HEK293T (cell line): ENCODE measurements around the gene CD2AP.

Experiments
- CTCF ChIA-PET: fragments of 350-600 bp; formaldehyde crosslinking; extraction: SDS; loops from one replicate; lab custom pipeline; 2021; ENCODE audit warnings: antibody characterized with exemption, inconsistent platforms; lab: Yijun Ruan, JAX
- POLR2A ChIA-PET: fragments of 350-600 bp; formaldehyde crosslinking; extraction: SDS; loops from one replicate; lab custom pipeline; 2020; ENCODE audit warnings: antibody characterized with exemption, inconsistent platforms; lab: Yijun Ruan, JAX
- DNase-seq: peaks from one replicate; pipeline ENCODE4 v3.0.0; 2012; ENCODE audit warnings: mixed read lengths; ENCODE audit errors: extremely low spot score
- ARNT ChIP-seq: fragments of 450-650 bp; IDR thresholded peaks from 2 replicates; pipeline ENCODE4 v1.6.1; 2017; ENCODE audit warnings: mild to moderate bottlenecking
- BHLHE40 ChIP-seq: fragments of 450-650 bp; IDR thresholded peaks from 2 replicates; pipeline ENCODE4 v1.6.1; 2016; ENCODE audit warnings: mild to moderate bottlenecking, moderate library complexity, borderline replicate concordance
- CTBP1 ChIP-seq: fragments of 450-650 bp; IDR thresholded peaks from 2 replicates; pipeline ENCODE4 v1.6.1; 2016; ENCODE audit warnings: borderline replicate concordance
- ELF4 ChIP-seq: fragments of 450-650 bp; IDR thresholded peaks from 2 replicates; pipeline ENCODE4 v1.6.1; 2017; ENCODE audit warnings: antibody characterized with exemption
- FOXA1 ChIP-seq: fragments of 450-650 bp; IDR thresholded peaks from 2 replicates; pipeline ENCODE4 v1.6.1; 2016; ENCODE audit warnings: mild to moderate bottlenecking
- FOXK2 ChIP-seq: fragments of 450-650 bp; IDR thresholded peaks from 2 replicates; pipeline ENCODE4 v1.6.1; 2016; ENCODE audit warnings: mild to moderate bottlenecking
- FOXM1 ChIP-seq: fragments of 450-650 bp; IDR thresholded peaks from 2 replicates; pipeline ENCODE4 v1.6.1; 2017; ENCODE audit warnings: mild to moderate bottlenecking, borderline replicate concordance
- HDGF ChIP-seq: fragments of 450-650 bp; IDR thresholded peaks from 2 replicates; pipeline ENCODE4 v1.6.1; 2017; ENCODE audit warnings: antibody characterized with exemption, borderline replicate concordance
- L3MBTL2 ChIP-seq: fragments of 450-650 bp; conservative IDR thresholded peaks from 2 replicates; pipeline ENCODE4 v1.6.1; 2016; ENCODE audit warnings: mild to moderate bottlenecking
- LEF1 ChIP-seq: fragments of 450-650 bp; IDR thresholded peaks from 2 replicates; pipeline ENCODE4 v1.6.1; 2017; ENCODE audit warnings: mild to moderate bottlenecking, borderline replicate concordance
- NFRKB ChIP-seq: fragments of 450-650 bp; IDR thresholded peaks from 2 replicates; pipeline ENCODE4 v1.6.1; 2016; ENCODE audit warnings: mild to moderate bottlenecking, moderate library complexity
- PKNOX1 ChIP-seq: fragments of 450-650 bp; IDR thresholded peaks from 2 replicates; pipeline ENCODE4 v1.6.1; 2016
- SP1 ChIP-seq: fragments of 450-650 bp; IDR thresholded peaks from 2 replicates; pipeline ENCODE4 v1.6.1; 2017
- SUZ12 ChIP-seq: fragments of 450-650 bp; IDR thresholded peaks from 2 replicates; pipeline ENCODE4 v1.6.1; 2016; ENCODE audit warnings: mild to moderate bottlenecking
- TARDBP ChIP-seq: fragments of 450-650 bp; IDR thresholded peaks from 2 replicates; pipeline ENCODE4 v1.6.1; 2016
- ZNF384 ChIP-seq: fragments of 450-650 bp; IDR thresholded peaks from 2 replicates; pipeline ENCODE4 v1.6.1; 2016

Gene CD2AP

DNA sequence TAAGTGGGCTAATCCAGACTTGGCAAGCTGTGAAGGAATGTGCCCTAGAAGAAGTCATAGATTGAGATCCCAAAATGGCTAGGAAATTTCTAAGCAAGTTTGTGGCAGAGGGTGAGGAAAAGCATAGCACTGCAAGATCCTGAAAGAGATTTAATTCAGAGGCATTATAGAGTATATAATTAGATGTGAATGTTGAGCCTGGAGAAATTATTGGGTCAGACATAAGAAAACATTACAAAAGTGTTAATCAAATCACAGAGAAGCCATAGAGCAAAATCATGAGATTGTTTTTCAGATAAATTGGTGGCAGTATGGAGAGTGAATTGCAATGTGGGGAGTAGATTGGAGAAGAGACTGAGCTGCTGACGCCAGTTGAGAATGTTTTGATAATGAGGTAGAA is 90.0 kb downstream of the CD2AP start:
- TF ChIP-seq SP1 (no peak), ZNF384 (no peak), FOXK2 (no peak), ELF4 (no peak), FOXM1 (no peak), FOXA1 (no peak), L3MBTL2 (no peak), ARNT (no peak), PKNOX1 (no peak), CTBP1 (no peak), SUZ12 (no peak), NFRKB (no peak), BHLHE40 (no peak), LEF1 (no peak), TARDBP (no peak), HDGF (no peak)
- ChIA-PET POLR2A (no interaction called here), CTCF (interaction anchor here (0.6 kb wide), 1 partner anchor 19 kb away, joined by 3 read pairs; no protein-coding TSS in a partner anchor)
- no peak for DNase-seq

DNA sequence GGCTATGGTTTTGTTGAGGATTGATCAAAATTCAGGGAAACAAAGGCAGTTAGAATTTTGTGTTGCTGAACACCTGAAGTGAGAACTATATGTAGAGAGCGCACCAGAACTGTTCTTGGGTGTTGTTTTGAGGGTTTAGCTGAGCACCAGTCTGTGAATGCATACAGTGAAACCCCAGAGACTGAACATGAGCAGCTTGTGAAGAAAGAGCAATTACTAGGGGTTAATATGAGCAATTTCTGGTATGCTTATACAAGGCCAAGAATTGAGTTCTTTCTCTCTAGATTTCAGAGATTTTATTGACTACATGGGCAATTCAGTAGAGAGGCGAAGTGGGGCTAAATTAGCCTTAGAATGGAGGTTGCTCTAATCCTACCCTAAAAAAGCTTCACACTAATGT is 93.9 kb downstream of the CD2AP start:
- TF ChIP-seq ARNT (no peak), BHLHE40 (no peak), NFRKB (no peak), FOXA1 (no peak), SP1 (no peak)
- ChIA-PET CTCF (no interaction called here), POLR2A (no interaction called here)
- DNase-seq, result no peak

DNA sequence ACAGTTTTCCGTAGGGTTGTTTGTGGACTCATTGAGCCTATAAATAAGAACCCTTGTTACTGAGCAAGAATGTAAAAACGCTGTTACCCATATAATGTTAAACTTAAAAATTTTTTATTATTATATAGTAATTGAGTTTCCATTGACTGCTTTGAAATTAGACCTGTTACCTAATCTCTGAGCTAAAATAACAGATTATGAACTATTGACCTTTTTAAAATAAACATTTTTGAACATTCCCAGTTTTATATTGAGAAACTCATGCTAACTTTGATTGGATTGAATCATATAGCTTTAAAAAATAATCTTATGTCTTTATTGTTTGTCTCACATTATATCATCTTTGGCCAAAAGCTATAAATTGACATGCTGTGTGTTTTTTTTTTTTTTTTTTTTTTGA is 95.5 kb downstream of the CD2AP start:
- TF ChIP-seq PKNOX1 (no peak), HDGF (no peak), ZNF384 (peak; percentile 74), NFRKB (no peak), ARNT (no peak)
- DNase-seq, result no peak
- POLR2A ChIA-PET, result no interaction called here
- CTCF ChIA-PET, result no interaction called here

DNA sequence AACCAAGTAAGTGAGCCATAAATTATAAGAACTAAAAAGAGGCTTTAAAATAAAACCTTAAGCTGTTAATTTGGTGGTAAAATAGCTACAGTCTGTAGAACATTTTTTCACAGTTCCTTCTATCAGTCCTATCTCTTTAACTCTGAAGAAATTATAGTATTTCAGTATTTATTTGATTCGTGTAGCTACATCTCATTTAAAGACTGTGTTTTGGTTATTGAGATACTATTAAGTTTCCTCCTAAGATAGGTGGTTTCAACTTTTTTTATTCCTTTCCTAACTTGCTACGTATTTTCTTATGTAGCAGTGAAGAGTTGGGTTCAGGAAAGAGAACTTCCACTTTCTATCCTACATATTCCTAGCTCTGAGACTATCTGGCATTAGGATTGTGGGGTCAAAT is 97.2 kb downstream of the CD2AP start:
- ChIA-PET POLR2A (no interaction called here), CTCF (no interaction called here)
- DNase-seq, result no peak
- no peak for TF ChIP-seq BHLHE40
- TF ChIP-seq FOXM1, result no peak
- no peak for TF ChIP-seq FOXA1
- TF ChIP-seq TARDBP, result no peak
- no peak for TF ChIP-seq ARNT
- no peak for TF ChIP-seq L3MBTL2
- no peak for TF ChIP-seq FOXK2
- TF ChIP-seq ELF4, result no peak
- TF ChIP-seq PKNOX1, result no peak
- no peak for TF ChIP-seq CTBP1
- no peak for TF ChIP-seq HDGF
- TF ChIP-seq LEF1, result no peak
- no peak for TF ChIP-seq NFRKB
- TF ChIP-seq SUZ12, result no peak
- TF ChIP-seq ZNF384, result no peak
- TF ChIP-seq SP1, result no peak

DNA sequence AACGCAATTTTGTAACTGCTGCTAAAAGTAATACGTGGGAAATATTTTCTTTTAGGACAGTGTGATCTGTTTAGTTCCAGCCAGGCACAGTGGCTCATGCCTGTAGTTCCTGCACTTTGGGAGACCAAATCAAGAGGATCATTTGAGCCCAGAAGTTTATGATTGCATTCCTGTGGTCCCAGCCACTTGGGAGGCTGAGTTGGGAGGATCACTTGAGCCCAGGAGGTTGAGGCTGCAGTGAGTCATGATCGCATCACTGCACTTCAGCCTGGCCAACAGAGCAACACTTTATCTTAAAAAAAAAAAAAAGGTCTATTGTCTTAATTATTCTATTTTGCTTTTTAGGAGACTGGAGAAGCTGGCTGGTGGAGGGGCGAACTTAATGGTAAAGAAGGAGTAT is 101.5 kb downstream of the CD2AP start:
- CTCF ChIA-PET, result no interaction called here
- DNase-seq, result no peak
- POLR2A ChIA-PET, result no interaction called here
- TF ChIP-seq L3MBTL2 (no peak), HDGF (no peak), SUZ12 (no peak), CTBP1 (no peak), ZNF384 (no peak), LEF1 (no peak), ARNT (no peak), FOXK2 (no peak), BHLHE40 (no peak), SP1 (no peak), FOXM1 (no peak), ELF4 (no peak), FOXA1 (no peak), TARDBP (no peak)

DNA sequence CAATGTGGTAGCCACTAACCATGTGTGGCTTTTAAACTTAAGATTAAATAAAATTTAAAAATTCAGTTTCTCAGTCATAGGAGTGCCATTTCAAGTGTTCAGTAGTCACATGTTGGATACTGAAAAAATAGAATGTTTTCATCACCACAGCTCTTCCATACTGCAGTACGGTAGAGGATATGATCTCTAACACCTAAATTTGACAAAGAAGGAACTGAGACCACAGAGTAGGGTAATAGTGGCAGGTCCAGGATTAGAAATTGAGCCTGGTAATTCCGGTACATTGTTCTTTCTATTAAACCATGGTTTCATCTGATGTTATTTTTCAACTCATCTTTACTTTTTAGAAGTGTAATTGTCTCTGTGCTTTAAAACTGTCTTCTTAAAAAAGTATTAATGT is 104.0 kb downstream of the CD2AP start:
- ChIA-PET CTCF (no interaction called here), POLR2A (no interaction called here)
- TF ChIP-seq ZNF384, result no peak
- DNase-seq, result no peak

DNA sequence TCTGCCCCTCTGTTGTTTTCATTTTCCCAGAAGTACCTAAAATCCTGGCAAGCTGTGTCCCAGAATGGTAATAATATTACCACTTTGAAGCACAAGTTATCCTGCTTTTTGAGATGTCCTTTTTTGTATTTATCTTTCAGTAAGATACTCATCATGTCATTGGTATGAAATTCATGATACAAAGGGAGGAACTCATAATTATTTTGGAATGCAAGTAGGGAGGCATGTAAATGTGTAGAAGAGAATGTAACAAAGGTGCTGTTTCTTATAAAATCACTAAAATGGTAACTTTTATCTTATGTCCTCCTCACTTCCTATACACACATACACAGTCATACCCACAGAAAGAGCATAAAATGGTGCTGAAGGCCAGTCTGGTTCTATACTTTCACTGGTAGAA is 109.9 kb downstream of the CD2AP start:
- POLR2A ChIA-PET, result no interaction called here
- no peak for DNase-seq
- no peak for TF ChIP-seq FOXM1
- no peak for TF ChIP-seq SUZ12
- no peak for TF ChIP-seq SP1
- TF ChIP-seq ZNF384, result no peak
- TF ChIP-seq FOXA1, result no peak
- CTCF ChIA-PET, result no interaction called here
